GM18858 (cell line): ENCODE results near the gene FARP1.

Source experiments
- ATAC-seq: cut with Tn5 transposase; IDR thresholded peaks from one replicate; pipeline ENCODE4 v1.9.1; 2021; ENCODE audit not compliant: unreplicated experiment

Gene FARP1

DNA sequence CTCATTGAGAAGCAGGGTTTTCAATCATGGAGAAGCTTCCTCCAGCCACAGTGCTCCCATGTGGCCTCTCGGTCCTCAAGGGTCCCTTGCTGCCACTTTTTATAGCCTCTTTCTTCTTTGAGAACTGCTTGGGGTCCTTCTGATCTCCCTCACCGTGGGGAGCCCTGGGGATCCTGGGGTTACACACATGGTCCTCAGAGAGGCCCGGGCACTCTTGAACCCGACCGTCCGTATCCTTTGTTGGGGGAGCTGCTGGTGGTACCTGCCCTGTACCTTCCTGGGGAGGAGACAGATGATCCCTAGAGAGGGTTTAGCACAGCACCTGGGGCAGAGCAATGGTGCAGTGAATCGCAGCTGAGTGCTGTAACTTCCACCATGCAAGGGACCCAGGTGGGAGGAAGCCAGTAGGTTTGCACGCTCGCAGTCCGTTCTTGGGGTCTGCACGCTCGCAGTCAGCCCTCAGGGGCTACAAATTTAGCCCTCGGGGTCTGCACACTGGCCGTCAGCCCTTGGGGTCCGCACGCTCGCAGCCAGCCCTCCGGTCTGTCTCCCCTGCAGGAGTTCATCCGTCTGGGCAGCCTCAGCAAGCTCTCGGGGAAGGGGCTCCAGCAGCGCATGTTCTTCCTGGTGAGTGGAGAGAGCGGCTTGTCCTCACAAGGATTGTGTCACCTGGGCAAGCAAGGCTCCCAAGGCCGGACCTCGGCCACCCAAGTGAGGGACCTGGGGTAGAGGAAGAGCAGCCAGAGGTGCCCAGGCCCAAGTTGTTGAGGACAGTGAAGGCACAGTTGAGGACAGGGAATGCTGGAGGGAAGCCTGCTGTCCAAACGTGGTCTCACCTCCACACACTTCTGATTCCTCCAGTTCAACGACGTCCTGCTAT, 295.6 kb downstream of the FARP1 start:
- ATAC-seq, result no peak

GRCh38 chr13:98439126-98439828, 296.4 kb downstream of the FARP1 start:
- no peak for ATAC-seq

GRCh38 chr13:98439896-98440295, 297.0 kb downstream of the FARP1 start:
- ATAC-seq, result no peak

GRCh38 chr13:98440390-98441055, 297.6 kb downstream of the FARP1 start:
- no peak for ATAC-seq

- ATAC-seq, result no peak
These were observed 298.3 kb downstream of the FARP1 start for GRCh38 chr13:98441056-98441676.

- ATAC-seq, result no peak
These were observed 299.7 kb downstream of the FARP1 start for GRCh38 chr13:98442391-98443230.

DNA sequence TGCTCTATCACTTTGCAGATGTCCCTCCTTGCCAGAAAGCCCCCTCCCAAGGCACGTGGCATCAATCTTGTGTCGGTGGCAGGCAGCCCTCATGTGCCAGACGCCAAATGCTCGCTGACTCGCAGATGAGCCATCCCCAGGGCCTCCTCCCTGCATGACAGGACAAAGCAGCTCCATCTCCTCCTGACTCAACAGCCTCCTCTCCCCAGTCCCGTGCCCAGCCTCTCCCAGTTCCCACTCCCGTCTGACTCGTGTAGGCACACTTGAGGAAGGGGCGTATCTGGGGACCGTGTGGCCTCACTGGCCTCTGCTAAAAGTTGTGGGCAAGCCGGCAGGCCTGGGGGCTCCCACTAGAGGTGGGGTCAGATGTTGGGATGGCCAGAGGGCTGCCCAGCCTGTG, 300.4 kb downstream of the FARP1 start:
- no peak for ATAC-seq

DNA sequence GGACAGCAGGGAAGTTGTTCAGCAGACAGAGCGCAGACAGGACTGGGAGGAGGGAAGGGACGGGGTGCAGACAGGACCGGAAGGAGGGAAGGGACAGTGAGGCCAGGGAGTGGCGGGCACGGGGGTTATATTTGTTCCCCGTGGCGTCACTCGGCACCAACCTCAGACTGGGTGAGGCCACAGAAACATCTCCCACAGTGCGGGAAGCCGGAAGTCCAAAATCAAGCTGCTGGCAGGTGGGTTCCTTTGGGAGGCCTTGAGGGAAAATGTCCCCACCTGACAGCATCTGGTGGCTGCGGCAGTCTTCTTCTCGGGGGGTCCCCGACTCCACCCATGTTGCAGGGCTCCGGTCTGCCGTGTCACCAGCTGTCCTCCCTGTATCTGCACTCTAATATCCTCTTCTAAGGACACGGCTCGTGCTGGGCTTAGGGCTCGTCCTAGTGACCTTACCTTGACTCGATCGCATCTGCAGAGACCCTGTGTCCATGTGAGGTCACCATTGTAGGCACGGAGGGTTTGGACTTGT, 301.0 kb downstream of the FARP1 start:
- no peak for ATAC-seq

- ATAC-seq, result no peak
These were observed 301.5 kb downstream of the FARP1 start for GRCh38 chr13:98444381-98444780.

- peak; percentile 92 for ATAC-seq
These were observed 302.7 kb downstream of the FARP1 start for GRCh38 chr13:98445340-98446233.

DNA sequence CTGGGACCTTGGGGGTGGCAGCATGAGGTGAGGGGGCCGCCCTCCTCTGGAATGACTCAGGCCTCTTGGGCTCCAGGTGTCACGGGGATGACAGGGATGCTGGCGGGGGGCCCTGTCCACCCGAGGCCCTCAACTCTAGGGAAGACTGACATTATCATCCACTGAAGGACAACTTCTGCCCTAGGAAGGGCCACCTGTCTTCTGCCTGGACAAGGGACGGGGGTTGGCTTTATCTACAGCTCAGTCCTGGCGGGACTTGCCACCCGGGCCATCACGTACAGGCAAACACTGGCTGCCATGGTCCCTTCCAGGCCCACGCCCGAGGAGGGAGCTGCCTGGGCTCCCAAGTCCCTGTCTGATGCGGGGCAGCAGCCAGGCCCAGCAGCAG, 303.3 kb downstream of the FARP1 start:
- ATAC-seq, result no peak

- ATAC-seq, result no peak
These were observed 304.2 kb downstream of the FARP1 start for GRCh38 chr13:98447130-98447529.

GRCh38 chr13:98447881-98448641, 305.2 kb downstream of the FARP1 start:
- ATAC-seq, result no peak

GRCh38 chr13:98448642-98448928, 305.7 kb downstream of the FARP1 start:
- no peak for ATAC-seq

DNA sequence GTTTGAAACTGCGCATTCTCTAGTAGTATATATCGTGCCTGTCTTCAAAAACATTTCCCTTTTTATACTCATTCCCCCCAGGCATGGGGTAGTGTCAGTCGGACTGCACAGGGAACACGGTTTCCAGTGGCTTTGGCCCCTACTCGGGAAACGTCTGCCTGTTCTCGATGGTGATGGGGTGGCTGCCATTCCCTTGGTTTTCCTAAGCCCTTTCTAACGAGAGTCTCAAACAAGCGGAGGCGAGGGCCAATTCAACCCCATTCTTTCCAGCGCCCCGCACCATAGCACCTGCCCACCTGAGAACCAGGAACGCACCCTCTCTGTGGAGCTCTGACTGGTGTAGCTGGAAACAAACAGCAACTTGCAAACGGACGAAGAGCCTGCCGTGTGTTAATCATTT, 306.4 kb downstream of the FARP1 start:
- no peak for ATAC-seq

GRCh38 chr13:98450026-98450425, 307.1 kb downstream of the FARP1 start:
- no peak for ATAC-seq

DNA sequence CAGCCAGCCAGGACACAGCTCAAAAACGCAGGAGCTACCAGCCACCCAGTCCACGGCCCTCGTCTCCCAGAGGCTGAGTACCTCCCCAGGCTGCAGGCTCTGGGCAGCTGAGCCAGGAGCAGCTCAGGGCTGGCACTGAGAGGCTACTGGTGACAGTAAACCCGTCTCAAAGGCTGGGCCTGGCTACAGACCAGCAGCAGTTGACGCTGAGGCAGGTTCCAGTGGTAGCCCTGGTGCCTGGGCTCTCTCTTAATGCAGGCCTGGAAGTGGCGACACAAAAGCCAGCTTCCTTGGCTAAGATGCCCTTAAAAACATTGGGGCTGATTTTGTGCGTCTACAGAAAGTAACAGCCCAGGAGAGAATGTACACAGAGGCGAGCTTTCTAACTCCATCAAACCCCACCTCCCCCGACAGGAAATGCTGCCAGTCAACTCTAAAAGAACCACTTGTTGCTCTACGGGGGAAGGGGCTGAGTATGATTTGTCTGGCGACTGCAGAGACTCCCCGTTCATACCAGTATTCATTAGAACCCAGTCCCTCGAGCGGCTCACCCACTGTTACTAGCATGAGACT, 307.7 kb downstream of the FARP1 start:
- ATAC-seq, result no peak

- no peak for ATAC-seq
These were observed 309.0 kb downstream of the FARP1 start for GRCh38 chr13:98451676-98452470.
